GM23248 (cell line): Measurements from ENCODE around the gene PDPK1.

ENCODE experiments used
- EZH2 ChIP-seq: fragments of 200-600 bp; sonication (generic); IDR thresholded peaks from 2 replicates; pipeline ENCODE4 v1.6.1; 2018; ENCODE audit warnings: antibody characterized with exemption, mild to moderate bottlenecking; ENCODE audit not compliant: insufficient read depth, poor library complexity, severe bottlenecking
- EZH2phosphoT487 ChIP-seq: fragments of 200-600 bp; sonication (generic); IDR thresholded peaks from 2 replicates; pipeline ENCODE4 v1.6.1; 2018; ENCODE audit warnings: antibody characterized with exemption, moderate library complexity, mild to moderate bottlenecking, low read depth; ENCODE audit not compliant: insufficient read depth

GRCh38 chr16:2524339-2524938, 13.4 kb upstream of the PDPK1 start:
- TF ChIP-seq EZH2 (no peak), EZH2phosphoT487 (no peak)
